Glutamatergic neuron (in vitro differentiated cells): ENCODE results near the gene SH2D2A. TPM values are rescaled to one million over a fixed set of nuclear protein-coding genes. Genes with fewer than 3 reads are reported as not detected.

ENCODE experiments used
- DNase-seq: peaks from one replicate; pipeline ENCODE4 v3.0.0; 2022
- H3K27ac Mint-ChIP-seq: one replicate; pipeline ENCODE4 v1.8.0; 2020; ENCODE audit warnings: mild to moderate bottlenecking, mixed read lengths, inconsistent platforms; ENCODE audit not compliant: unreplicated experiment
- H3K27me3 Mint-ChIP-seq: one replicate; pipeline ENCODE4 v1.8.0; 2020; ENCODE audit warnings: mild to moderate bottlenecking, moderate library complexity, mixed read lengths, inconsistent platforms; ENCODE audit not compliant: unreplicated experiment
- H3K36me3 Mint-ChIP-seq: one replicate; pipeline ENCODE4 v1.8.0; 2020; ENCODE audit warnings: mild to moderate bottlenecking, mixed read lengths, inconsistent platforms; ENCODE audit not compliant: unreplicated experiment
- H3K4me1 Mint-ChIP-seq: one replicate; pipeline ENCODE4 v1.8.0; 2020; ENCODE audit warnings: mild to moderate bottlenecking, low read depth, mixed read lengths, inconsistent platforms; ENCODE audit not compliant: unreplicated experiment
- H3K4me3 Mint-ChIP-seq: one replicate; pipeline ENCODE4 v1.8.0; 2020; ENCODE audit warnings: mild to moderate bottlenecking, mixed read lengths, inconsistent platforms; ENCODE audit not compliant: unreplicated experiment
- H3K9me3 Mint-ChIP-seq: one replicate; pipeline ENCODE4 v1.8.0; 2020; ENCODE audit warnings: mild to moderate bottlenecking, moderate library complexity, mixed read lengths, inconsistent platforms; ENCODE audit not compliant: unreplicated experiment
- CTCF ChIP-seq: fragments of 200-600 bp; sonication (generic); IDR thresholded peaks from one replicate; pipeline ENCODE4 v1.5.0; 2021; ENCODE audit not compliant: partially characterized antibody, unreplicated experiment
- total RNA-seq: library from RNA; stranded (reverse); fragmentation: NEBNext Ultra II Directional; extraction: Animal tissue kit (Norgen Biotek cat#: 25700); gene quantifications from one replicate; pipeline ENCODE4 v1.2.1, GENCODE V29; 2021; ENCODE audit not compliant: unreplicated experiment

The SH2D2A gene
- total RNA-seq, 1 donor from 2014 or later, result 0.86 TPM

DNA sequence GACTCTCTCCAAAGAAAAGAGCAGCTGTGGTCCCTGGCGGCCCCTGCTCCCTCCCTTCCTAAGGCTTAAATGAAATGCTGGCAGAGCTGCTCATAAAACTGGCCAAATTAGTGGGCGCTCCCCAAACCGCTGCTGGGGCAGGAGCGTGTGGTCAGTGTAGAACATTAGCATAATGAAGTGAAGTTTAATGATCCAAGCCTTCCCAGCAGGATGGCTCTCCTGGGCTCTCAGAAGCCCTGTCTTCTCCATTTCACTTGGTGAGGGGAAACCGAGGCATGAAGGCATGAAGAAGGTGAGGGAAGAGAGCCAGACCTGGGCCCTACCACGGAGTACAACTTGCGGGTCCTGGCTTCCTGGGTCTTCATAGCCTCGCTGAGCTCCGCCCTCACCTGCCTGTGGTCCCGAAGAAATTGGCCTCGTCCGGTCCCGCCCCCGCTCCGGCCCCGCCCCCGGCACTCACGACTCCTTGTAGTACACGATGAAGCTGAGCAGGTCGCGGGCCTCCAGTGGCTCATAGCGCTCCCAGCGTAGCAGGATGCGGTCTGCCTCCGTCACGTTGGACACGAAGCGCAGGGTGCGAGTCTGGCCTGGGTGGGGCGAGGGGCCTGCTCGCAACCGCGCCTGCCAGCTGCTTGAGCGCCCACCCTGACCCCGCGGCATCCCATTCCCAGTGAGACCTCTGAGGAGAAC lies 32.0 kb upstream of the SH2D2A start:
- TF ChIP-seq CTCF, result no peak
- Mint-ChIP-seq H3K27me3 (peaks cover 36% of the 10 kb centered on the region), H3K4me1 (peaks cover 17% of the 10 kb centered on the region), H3K36me3 (peaks cover 6% of the 10 kb centered on the region), H3K9me3 (peaks cover 12% of the 10 kb centered on the region), H3K4me3 (peak overlapping the region; percentile 57), H3K27ac (no peak overlapping the region)
- no peak for DNase-seq

DNA sequence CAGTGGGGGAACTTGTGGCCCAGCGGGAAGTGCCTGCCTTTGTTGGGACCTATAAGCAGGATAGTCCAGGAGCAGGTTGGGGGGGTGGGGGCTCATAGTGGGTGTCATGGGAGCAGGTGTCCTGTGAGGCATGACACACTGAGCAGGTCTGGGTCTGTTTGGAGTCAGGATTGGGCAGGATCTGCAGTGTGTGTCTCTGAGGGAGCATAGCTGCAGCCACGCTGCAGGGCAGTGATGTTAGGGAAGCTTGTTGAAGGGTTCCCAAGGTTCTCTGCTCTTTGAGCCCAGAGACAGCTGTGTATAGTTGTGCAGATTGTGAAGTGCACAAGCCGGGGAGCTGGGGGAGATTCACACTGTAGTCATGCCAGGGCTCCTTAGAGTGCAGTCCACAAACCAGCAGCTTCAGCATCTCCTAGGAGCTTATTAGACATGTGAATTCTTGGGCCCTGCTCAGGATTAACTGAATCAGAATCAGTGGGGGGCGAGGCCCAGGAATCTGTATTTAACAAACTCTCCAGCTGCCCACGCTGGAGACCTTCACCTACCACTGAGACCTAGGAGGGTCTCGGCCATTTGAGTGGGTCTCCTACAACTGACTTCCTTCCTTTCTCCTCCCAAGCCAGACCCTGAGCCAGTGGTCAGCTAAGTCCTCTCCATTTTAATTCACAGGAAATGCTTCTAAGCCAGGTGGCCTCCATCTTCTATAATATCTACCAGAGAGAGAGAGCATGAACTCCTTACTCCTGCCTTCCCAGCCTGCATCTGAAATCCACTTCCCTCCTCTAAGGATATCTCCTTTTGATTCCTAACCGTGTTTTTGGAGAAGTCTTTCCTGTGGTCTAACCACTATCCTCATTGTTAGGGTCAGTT lies 31.2 kb upstream of the SH2D2A start:
- Mint-ChIP-seq H3K4me1 (peaks cover 14% of the 10 kb centered on the region), H3K4me3 (peak overlapping the region; percentile 57), H3K27me3 (peaks cover 34% of the 10 kb centered on the region), H3K36me3 (peaks cover 4% of the 10 kb centered on the region), H3K9me3 (peaks cover 12% of the 10 kb centered on the region), H3K27ac (no peak overlapping the region)
- no peak for TF ChIP-seq CTCF
- no peak for DNase-seq

GRCh38 chr1:156846643-156847042 lies 30.0 kb upstream of the SH2D2A start:
- Mint-ChIP-seq H3K9me3 (peaks cover 17% of the 10 kb centered on the region), H3K4me1 (peaks cover 8% of the 10 kb centered on the region), H3K36me3 (peaks cover 6% of the 10 kb centered on the region), H3K27me3 (peaks cover 39% of the 10 kb centered on the region), H3K27ac (no peak overlapping the region), H3K4me3 (no peak overlapping the region)
- no peak for TF ChIP-seq CTCF
- no peak for DNase-seq

- Mint-ChIP-seq H3K9me3 (peaks cover 18% of the 10 kb centered on the region), H3K4me1 (peaks cover 8% of the 10 kb centered on the region), H3K27me3 (peaks cover 39% of the 10 kb centered on the region), H3K36me3 (peaks cover 6% of the 10 kb centered on the region), H3K4me3 (peak overlapping the region; percentile 34), H3K27ac (no peak overlapping the region)
- DNase-seq, result no peak
- no peak for TF ChIP-seq CTCF
These were observed 29.4 kb upstream of the SH2D2A start for GRCh38 chr1:156845953-156846545.
